Stimulated activated CD4-positive, alpha-beta T cell treated with anti-CD3 and anti-CD28 coated beads, Interleukin-1b, Interleukin-23, amount 100 ng/mL, for 24 hours (primary cell): Measurements from ENCODE around the gene HIP1.
A peak's percentile ranks its signal among the peaks of the same experiment; 100 is the strongest.
"Not testable (repeated sequence)": the region's sequence is repeated elsewhere in the genome, so short reads cannot be mapped to it uniquely, and the experiment has no call there.

Source experiments
- DNase-seq, 4 experiments: peaks; one replicate each; pipeline ENCODE4 v3.0.0-alpha.2; 2020; ENCODE audit warnings: low read depth in 4 of 4, low spot score in 1 of 4

The HIP1 gene

GRCh38 chr7:75646571-75647102, 92.1 kb downstream of the HIP1 start:
- DNase-seq: no peak

GRCh38 chr7:75645570-75645969, 93.2 kb downstream of the HIP1 start:
- no peak for DNase-seq

DNA sequence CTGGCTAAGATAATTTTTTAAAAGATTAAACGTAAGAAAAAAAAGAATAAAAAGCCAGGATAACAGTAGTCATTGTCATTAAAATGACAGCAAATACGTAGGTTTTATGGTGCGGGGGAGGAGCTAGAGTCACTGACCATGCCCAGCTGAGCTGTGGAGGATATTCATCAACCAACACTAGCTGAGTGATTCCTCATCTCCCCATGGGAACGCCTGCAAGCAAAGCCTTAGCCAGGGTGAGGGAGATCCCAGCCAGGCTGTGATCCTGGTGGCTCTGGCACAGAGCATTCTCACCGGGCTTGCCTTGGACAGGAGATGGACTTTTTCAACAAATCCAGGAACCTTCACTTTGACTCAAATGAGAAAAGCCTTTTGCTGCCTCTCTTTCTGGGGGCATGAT, 94.2 kb downstream of the HIP1 start:
- no peak for DNase-seq

DNA sequence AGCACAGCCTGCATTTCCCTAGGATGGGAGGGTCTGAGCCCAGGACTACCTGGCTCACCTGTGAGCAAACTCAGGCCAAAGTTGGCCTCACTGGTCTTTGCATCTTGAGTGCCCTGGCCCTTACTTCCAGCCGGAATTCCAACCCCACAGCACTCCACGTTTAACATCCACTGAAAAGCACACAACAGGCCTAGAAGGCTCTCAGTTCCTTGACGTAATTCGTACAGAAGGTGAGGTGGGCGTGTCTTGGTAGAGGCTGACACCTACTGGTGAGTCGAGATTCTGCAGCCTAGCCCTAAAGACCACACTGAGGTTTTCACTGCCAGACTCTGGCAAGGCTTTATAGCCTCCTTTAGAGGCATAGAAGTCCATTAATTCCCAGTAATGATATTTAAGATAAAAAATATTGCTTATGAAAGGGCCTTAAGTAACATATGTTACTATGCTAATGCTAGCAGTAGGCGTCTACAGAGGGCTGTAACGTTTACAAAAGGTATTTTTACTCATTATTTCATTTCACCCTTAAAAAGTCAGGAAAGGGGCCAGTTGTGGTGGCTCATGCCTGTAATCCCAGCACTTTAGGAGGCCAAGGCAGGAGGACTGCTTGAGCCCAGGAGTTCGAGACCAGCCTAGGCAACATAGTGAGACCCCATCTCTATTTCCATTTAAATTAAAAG, 95.8 kb downstream of the HIP1 start:
- peak; percentile 33 to 50 (median 38) for DNase-seq

GRCh38 chr7:75640201-75640600, 98.5 kb downstream of the HIP1 start:
- no peak for DNase-seq

- DNase-seq: no peak
Measured at GRCh38 chr7:75639886-75640190, 98.9 kb downstream of the HIP1 start.

DNA sequence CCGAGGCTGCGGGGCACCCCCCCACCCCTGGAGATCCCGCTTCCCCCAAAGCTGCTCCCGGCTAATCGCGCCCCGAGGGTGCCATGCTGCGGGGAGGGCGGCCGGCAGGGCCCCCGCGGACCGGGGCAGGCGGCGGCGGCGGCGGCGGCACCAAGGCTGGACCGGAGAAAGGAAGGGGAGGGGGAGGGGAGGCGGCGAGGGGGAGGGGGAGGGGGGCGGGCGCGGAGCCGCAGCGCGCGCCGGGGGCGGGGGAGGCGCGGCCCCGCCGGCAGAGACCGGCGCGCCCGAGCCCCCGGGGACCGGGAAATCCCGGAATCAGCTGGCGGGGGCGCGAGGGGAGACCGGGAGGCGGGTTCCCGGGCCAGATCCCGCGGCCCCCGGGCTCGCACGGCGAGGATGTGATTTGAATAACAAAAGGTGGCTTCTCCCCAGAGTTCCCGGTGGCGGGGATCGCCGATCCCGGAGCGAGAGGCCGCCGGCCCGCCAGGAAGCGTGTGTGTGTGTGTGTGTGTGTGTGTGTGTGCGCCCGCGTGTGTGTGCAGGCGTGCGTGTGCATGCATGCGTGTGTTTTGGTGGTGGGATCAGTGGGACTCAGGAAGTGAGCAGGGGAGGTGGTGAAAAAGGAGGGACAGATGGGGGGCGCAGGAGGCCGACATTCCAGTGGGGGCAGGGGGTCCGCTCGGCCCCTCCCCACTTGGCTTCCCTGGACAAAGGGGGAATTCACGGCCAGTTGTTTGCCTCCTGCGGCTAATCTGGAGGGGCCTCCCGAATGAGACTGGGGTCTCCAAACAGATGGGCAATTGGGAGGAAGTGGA, 99.5 kb downstream of the HIP1 start:
- DNase-seq: peak in 2 of 4 experiments; percentile 7 to 16

- DNase-seq: no peak
Measured at GRCh38 chr7:75638594-75639070, 100.1 kb downstream of the HIP1 start.

- DNase-seq: no peak
Measured at GRCh38 chr7:75637854-75638593, 100.7 kb downstream of the HIP1 start.

DNA sequence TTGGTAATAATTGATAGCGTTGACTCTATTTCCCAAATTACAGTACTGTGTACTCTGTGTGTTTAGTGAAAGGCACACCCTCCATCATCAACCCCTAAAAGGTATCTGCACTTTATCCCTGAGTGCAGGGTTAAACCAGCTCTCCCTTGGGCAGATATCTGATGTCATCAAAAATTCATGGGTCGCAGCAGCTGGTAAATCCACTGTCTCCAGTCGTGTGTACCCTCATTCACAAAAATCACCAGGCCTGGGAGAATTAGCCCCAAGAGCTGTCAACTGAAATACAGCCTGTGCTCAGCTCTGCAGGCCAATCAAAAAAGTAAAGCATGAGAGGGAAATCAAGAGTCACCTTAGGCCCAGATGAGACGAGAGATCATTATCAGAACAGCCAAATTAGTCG, 103.7 kb downstream of the HIP1 start:
- no peak for DNase-seq

DNA sequence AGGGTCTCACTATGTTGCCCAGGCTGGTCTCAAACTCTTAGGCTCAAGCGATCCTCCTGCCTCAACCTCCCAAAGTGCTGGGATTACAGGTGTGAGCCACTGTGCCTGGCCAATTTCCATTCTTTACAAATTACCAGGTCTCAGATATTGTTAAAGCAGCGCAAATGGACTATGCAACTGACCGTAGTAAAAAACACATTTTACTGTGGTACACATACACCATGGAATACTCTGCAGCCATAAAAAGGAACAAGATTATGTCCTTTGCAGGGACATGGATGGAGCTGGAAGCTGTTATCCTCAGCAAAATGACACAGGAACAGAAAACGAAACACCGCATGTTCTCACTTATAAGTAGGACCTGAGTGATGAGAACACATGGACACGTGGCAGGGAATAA, 106.2 kb downstream of the HIP1 start:
- DNase-seq: not testable (repeated sequence)

DNA sequence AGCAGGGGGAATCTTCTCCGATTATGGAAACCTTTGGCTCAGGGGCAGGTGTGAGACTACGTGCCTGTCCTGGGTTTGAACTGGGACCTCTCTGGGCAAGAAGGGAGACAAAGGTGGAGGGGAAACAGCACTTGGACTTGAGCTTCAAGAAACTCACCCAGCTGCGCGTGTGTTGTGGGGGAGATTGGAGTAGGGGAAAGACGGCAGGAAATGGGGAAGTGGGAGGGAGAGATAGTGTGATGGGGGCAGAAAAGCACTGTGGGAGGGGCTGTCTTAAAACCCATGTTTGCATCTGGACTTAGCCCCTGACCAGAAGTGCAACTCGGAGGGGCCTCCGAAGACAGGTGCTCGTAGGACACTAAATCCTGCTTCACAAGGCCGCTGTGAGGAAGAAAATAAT, 107.0 kb downstream of the HIP1 start:
- DNase-seq: no peak

DNA sequence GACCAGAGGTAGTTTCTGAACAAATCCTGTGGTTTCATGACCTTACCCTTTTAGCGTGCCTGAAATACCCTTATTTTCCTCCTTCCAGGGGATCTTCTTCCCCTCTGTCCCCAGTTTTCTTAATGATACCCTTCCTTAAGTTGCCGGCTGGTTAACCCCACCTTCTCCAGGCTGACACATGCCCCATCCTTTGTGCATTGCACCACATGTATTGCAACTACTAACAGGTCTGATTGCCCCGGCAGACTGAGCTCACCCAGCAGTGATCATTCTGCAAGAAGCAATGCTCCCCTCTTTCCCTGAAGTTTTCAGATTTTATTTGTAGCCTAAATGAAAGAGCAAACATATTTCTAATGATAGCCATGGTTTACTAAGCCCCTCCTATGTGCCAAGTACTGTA, 108.2 kb downstream of the HIP1 start:
- DNase-seq: no peak

DNA sequence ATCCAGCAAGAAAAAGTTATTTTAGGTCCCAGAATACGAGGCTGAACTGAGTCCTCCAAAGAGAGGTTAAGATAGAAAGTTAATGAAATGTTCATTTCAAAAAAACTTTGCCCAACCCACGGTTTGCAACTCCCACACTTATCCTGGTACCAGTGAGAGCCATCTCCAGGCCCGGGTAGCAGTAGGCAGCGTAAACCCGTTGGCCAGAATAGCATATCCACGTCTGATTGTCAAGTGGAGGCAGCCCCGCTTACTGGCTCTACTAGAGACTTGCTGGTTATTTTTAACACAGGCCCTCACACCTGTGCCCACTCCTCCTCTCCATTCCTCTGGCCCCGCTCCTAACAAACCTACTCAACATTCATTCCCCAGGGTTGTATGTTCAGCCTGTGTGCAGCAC, 109.7 kb downstream of the HIP1 start:
- no peak for DNase-seq

DNA sequence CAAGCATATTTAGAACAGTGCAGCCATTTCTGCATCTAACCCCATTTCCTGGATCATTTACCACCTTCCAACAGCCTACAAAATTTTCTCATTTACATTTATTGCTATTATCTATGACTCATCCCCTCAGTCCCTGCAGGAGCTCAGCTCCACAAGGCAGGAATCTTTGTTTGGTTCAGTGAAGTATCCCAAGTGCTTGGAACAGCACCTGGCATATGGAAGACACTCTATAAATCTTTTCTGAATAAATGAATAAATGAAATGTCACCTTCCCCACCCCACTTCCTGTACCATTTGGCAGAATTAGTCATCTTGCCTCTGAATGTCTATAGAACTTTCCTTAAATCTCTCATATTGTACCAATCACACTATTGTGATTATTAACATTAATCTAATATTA, 110.7 kb downstream of the HIP1 start:
- DNase-seq: no peak

DNA sequence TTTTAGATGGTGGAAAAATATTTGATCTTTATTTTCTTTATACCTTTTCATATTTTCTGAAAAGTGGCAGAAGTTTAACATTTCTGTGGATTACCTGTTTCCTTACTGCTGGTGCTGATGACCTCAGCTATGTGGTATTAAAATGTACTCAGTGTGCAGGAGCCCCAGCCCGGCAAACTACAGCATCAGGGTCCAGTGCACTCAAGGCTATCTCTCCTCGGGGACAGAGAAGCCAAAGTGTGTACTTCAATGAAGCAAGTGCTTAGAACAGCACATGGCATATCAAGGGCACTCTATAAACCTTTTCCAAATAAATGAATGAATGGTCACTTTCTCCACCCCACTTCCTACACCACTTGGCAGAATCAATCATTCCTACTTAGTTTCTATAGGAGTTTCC, 111.8 kb downstream of the HIP1 start:
- DNase-seq: no peak

- no peak for DNase-seq
Measured at GRCh38 chr7:75625868-75626267, 112.9 kb downstream of the HIP1 start.

DNA sequence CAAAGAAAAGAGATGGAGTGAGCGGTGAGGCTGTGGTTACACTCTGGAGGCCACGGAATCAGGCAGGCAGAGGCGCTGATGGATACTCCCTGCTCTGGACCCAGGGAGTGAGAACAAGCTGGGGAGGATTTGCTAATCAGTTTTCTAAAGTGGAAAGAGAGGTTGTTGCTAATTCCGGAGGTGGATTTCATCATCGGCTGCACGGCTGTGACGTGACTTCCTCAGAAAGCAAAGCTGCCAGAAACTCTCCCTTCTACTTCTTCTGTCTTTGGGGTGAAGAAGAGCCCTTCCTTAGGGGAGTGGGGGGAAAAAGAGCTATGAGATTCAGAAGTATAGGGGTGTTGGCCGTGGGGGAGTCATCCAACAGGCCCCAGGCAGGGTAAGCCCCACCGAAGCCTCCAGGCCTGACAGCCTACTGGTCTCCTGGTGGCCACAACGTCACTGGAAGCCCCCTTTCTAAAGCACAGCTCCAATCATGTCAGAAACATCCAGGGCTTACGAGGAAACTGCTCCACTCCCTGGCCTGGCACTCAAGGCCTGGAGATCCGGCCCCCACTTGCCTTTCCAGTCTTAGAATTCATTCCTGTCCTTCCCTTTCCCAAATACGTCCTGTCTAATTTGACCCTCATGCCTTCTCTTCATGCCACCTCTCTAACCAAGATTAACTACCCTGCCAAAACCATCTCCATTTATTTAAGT, 114.5 kb downstream of the HIP1 start:
- no peak for DNase-seq

DNA sequence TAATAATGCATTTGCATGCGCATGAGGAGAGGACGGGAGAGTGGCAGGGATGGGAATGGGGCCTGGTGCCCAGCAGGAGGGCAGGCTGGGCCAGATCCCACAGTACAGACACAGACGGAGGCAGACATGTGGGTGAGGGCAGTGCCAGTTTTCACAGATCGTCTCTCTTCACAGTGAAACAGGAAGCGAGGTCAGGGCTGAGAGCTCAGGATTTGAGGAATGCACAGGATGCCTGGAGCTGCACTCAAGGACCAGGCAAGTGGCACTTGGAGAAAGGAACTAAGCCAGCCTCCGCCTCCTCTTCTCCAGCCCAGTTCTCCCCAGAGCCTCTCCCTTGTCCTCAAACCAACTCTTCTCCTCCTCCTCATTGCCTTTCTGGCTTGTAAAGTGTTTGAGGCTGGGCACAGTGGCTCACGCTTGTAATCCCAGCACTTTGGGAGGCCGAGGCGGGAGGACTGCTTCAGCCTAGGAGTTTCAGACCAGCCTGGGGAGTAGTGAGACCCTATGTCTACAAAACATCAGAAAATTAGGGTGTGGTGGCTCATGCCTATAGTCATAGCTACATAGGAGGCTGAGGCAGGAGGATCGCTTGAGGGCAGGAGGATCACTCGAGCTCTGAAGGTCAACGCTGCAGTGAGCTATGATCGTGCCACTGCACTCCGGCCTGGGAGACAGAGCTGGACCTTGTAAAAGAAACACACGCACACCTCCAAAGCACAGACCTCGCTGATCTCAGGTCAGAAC, 115.2 kb downstream of the HIP1 start:
- no peak for DNase-seq

GRCh38 chr7:75621124-75621523, 117.6 kb downstream of the HIP1 start:
- no peak for DNase-seq

DNA sequence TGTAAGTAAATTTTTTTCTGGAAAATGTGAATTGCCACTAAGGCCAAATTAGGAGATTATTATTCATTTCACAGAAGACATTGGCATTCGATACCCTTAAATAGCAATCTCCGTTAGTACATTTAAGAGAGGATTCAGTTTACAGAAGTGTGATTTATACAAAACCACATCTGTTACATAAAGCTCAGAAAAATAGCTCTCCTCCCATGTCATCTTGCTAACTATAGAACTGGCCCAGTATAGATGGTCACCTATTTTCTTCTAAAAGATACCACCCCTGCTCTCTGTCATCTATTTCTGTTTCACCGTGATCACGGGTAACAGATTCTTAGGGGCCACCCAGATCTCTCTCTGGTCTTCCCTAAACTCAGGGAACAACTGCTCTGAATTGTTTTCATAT, 119.1 kb downstream of the HIP1 start:
- no peak for DNase-seq
